NCI-H526 treated with DMSO at 0.1 percent for 48 hours (cell line): ENCODE results near the gene SEMA3C.

ENCODE experiments used
- DNase-seq: peaks from one replicate; lab custom pipeline; 2025; lab: John Stamatoyannopoulos, UW

The SEMA3C gene

DNA sequence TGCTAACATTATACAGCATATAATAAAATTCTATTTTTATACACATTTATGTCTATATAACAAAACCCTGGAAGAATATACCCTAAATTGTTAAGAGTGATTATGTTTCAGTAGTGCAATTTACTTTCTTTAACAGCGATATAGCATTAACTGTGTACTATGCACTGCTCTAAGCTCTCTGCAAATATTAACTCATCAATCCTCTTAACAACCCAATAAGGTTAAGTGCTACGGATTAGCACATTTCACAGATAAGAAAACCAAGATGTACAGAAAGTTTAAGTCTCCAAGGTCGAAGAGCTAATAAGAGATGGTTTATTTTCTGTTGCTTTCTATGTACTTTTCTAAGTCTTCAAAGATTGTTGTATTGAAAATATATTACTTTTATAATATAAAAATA is 95.8 kb downstream of the SEMA3C start:
- no peak for DNase-seq

DNA sequence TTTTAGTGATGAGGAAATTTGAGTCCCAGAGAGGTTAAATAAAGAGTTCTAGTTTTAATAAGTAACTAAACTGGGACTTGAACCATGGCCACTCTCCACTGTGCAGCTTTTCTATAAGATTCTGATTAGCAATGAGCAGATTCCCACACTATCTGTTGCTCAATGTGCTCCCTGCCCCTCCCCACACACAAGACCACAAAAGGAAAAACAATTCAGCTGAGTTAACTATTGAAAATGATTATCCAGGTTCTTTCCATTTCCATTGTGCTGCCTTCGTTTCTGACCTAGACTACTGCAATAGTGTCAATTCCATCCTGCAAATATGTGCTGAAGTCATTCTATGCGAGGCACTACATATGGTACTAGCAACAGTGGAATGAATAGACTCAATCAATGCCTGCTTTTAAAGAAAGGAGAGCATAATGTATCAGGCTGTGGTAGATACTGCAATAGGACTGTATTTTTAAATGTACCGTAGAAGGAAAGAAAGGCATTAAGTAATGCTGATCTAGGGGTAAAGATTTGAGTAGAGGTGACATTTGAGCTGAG is 97.0 kb downstream of the SEMA3C start:
- DNase-seq = no peak

DNA sequence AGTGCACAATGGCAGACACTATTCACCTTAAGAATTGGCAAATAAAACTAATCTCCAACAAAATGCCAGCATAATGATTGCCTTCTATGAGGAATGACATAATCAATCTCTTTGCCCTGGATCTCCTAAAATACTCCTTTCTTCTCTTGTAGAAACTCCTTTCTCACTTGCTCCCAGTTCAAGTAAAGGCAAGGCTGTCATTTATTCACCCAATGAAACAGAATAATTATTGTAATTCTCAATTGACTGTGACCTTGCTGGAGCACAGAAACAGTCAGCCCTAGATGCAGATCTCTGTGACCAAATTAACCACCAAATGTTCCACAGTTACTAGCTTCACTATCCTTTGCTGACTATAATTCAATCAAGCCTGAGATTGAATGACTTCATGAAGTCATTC is 99.3 kb downstream of the SEMA3C start:
- DNase-seq = no peak

DNA sequence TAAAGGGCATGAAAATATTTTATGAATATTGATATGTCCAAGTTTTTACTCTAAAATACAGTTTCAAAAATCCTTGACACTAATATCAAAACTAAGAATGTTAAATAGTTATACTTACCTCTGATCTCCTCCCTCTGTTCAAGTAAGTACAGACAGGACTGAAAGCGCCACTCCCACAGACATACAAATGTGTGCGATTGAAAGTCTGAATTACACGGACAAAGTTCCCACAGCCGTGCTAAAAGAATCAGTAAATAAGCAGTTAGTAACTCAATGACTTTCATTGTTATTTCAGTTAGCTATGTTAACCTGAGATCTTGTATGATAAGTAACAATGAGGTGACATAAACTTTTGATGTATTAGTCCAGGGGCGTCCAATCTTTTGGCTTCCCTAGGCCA is 100.7 kb downstream of the SEMA3C start:
- no peak for DNase-seq

DNA sequence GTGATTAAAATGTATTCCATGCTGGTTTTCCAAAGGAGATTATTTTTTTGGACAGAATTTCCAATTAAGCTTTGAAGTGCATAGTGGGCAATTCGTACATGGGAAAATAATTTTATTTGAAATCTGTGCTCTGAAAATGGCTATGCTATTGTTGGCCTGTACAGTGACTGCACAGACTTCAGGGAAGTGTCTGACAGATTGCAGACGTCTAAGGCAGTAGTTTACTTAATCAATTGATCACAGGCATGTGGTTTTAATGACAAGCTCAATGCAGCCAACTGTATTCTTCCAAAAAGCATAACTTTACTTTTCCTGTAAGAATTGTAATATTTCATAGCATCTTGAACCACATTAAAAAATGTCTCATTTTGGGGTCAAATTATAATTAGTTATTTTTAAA is 102.0 kb downstream of the SEMA3C start:
- DNase-seq = no peak

DNA sequence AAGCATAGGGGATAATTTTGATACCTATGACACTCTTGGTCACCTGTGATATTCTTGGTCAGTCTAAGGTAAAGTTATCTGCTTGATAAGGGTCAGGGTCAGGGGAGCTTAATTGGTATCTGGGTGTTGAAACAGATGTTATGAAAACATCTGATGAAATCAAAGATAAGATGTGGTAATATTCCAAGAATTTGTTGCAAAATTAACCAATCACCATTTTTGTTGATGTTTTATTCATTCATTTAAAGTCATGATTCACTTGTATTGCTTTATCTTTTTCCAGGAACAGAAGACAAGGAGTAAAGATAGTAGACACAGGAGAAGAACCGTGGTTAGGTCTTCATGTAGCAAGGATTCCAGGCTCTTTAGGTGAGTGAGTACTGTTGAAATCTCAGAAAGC is 103.1 kb downstream of the SEMA3C start:
- no peak for DNase-seq

DNA sequence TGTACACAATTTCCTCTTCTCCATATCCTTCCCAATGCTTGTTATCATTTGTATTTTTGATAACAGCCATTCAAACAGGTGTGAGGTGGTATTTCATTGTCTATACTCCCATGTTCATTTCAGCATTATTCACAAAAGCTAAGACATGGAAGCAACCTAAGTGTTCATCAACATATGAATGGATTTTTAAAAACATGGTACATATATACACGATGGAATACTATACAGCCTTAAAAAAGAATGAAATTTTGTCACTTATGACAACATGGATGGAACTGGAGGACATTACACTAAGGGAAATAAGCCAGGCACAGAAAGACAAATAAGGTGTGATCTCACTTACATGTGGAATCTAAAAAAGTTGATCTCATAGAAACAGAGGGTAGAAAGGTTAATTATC is 109.3 kb downstream of the SEMA3C start:
- no peak for DNase-seq

DNA sequence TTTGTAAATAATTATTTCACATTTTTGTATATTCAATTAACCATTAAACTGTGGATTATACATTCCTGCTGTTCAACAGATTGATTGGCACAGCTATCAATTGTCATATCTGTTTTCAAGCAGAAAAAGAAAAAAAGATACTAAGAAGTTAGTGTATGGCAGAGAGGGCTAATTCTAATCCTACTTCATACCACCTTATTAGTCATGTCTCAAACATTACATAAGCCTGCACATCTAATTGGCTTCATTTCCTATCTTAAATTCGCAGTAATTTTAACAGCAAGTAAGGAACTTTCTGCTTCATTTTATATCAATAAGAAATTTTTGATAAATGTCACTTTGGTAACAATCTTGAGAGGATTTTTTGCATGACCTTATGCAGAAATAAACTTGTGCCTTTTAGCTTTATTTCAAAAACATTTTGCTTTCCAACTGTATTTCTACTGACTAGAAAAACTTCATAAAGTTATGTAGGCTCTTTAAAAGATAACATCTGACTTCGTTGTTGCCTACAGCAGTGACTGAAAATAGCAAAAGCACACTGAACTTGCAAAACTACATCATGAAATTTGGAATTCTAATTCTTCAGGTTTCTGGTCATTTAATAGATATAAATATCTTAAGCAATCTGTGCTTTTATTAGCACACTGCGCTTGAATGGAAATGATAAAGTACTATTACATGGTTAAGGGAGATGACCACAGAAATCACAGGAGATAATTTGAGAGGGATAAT is 111.5 kb downstream of the SEMA3C start:
- no peak for DNase-seq

DNA sequence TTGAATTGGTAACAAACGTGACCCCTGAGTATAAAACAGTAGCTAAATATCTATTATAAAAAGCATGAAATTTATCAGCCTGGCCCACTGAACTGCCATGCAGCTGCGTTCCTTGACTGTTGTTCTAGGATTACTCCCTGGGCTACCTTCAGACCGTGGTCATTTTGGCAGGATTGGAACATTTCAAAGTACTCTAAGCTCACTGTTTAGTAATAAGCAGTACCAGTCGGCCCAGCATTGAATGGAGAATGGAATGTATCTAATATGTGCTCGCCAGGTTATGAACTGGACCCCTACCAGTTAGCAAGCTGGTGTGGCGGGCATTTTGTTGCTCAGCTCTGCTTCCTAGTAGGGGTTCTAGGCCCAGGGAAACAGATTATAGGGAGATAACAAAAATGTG is 112.2 kb downstream of the SEMA3C start:
- no peak for DNase-seq

DNA sequence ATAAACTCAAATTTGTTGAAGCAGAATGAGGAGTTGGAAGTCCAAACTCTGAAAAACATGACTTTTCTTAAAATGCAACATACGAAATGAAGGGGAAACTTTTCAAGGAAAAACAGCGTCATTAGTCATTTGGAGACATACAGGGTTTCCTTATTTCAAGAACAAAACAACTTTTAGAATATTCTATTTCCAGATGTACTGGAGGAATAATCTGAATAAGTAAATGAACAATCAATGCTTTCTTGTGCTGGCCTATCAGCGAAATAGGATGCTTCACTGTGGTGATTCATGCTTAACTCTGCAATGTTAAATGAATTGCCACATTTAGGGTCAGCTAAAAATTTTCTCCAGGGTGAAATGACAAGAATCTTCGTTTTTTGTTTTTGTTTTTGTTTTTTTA is 114.3 kb downstream of the SEMA3C start:
- DNase-seq = no peak

DNA sequence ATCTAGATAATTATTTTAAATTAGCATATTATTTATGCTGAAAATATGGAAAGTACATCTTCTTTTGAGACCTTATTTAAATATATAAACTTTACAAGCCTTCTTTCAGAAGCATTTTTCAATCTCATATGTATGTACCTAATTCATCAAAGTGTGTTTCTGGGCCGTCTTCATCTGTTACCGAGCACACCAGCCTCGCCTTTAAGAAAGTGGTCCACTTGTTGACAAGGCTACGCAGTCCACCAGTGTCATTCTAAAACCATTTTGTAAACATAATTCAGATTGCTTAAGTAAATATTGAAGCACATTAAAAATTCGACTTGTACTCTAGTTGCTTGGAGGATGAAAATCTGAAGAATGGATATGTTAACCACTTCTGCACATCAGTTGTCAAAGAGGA is 116.3 kb downstream of the SEMA3C start:
- DNase-seq = no peak

DNA sequence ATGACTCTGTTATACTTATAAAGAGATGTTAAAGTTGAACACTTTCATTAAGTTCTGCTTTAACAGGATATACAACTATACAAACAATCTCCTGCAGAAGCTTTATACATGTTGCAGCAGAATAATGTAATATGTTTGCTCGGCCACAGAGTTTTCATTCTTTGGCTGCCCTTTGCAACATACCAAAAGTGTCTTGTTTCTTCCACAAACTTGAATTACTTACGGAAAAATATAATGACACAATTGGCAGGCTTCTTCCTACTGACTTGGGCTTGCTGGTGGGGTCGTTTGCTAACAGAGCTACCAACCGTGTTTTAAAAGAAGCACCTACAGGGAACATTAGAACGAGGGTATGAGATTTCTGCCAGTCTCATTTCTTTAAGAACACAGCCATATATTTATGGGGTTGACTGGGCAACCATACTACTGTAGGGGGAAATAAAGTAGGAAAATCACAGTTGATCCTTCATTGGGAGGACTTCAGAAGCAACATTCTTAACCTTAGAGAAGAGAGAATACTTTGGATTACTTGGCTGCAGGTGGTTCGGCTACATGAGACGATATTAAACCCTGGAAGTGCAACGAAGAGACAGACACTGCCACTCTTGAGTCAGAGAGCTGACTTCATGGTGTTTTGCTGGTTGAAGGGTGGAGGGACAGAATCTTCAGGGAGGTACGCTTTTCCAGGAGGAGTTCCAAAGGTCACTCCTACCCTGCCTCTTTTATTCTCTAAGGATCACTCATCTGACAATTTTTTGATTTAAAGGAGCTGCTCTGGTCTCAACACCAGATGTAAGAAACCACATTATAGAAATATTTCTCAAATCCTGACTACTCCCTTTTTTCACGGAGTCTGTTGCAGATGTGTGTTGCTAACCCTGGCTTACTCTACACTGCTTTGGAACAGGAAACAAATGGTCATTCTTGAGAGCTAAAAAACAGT is 123.9 kb downstream of the SEMA3C start:
- DNase-seq = no peak

DNA sequence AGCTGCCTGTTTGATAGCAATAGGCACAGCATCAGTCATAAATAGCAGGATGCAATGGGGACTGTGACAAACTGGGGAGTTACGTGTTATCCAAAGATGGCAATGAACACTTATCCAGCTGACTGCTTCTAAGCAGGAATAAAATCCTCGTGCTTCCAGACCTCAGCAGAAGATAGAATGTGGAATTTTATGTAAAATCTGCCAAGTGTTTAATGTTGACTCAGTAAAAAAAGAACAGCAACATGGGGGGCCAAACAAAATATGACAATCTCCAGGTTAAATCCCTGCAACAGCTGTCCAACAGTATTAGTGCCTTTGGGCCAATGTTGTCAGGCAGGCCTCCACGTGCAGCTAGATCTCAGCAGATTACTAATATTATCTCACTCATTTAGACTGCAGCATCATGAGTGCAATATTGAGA is 127.3 kb downstream of the SEMA3C start:
- DNase-seq = no peak

DNA sequence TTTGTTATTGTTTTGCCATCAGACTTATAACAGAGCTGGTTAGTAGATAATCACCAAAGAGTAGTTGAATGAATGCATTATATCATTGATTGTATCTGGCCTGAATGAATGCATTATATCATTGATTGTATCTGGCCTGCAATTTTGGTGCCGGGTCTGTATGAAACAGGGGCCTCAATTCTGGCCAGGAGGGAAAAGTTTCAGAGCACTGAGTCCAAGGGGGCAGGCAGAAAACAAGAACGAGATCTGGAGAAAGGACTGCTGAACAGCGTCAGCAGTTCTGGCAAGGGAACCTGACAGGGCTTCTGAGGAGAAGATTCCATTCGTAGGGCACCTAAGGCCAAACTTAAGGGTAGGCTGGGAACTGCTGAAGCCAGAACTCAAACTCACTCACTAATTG is 128.0 kb downstream of the SEMA3C start:
- DNase-seq = no peak

DNA sequence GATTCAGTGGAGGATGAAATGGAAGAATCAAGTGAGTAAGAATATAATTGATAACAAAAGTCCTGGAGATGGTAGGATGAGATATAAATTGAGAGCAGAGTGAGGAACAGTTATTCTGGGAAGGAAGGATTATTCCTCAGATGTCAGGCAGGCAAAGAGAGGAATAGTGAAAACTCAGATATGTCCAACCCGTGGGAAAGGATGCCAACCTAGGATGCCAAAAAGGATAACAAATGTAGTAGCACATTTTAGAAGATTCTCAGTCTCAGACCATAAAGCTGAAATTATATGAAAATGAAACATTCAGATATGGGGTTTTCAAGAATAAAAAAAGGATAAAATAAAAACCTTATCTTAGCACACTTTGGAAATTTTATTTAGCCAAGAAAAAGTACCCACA is 131.1 kb downstream of the SEMA3C start:
- no peak for DNase-seq

DNA sequence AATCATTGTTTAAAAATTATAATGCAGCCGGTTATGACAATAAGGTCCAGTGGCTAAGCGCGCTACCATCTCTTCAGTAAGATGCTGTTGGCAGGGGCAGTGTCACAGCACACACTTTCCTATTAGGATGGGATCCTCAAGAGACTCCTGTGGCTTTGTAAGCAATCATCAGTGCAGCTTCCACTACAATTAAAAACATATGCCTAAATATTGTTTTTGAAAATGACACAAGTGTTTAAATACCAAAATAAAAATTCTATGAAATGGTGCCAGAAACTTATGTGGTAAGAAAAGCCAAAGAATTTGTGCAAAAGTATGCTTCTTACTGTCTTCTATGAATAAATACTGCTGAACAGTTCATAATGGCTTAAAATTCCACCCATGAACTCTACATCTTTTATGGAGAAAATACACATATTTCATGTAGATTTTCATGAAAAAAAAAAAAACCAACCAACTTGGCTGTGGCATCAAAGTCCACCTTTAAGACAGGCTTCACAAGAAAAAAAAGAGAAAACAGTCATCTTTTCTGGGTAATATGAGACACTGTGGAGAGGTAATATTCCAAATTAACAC is 132.8 kb downstream of the SEMA3C start:
- no peak for DNase-seq

DNA sequence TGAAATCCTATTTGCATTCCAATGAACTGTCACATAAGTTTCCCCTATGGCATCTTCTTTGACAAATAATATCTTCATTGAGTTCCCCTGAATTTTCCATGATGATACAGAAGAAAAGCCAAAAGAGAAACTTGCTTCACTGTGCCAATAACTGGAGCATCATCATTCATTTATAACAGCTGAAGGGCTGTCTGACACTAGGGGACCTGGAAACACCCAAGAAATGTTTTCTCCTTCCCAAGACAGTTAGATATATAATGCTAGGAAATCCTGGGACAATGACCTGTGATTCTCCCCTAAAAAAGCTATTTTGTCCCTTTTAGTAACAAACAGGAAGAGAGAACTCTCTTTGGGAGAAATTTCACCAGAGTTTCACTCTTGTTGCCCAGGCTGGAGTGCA is 133.6 kb downstream of the SEMA3C start:
- DNase-seq = no peak

DNA sequence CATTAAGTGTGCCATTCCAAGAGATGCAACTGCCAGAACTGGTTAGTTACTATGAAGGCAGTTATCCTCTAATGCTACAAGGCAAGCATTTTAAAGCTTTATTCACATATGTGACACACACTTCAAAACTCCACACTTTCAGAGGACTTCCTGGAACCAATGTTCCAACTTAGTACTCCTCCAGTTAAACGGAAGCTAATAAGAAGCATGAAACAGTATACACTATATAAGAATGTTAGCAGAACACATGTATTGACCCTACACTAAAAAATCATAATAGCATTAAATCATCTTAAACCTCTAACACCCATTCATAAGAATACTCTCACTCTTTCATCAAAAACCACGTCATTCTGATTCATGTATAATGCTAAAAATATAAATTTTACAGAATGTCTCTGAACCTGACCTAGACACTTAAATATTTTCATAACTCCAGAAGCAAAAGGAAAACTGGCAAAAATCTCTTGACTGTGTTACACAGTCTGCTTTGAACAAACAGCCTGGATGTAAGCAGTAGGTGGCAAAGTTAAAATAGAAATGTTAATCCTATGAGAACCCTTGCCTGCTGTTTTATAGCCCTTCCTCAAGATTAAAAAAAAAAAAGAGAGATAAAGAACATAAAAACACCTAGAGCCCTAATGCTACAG is 135.0 kb downstream of the SEMA3C start:
- no peak for DNase-seq

DNA sequence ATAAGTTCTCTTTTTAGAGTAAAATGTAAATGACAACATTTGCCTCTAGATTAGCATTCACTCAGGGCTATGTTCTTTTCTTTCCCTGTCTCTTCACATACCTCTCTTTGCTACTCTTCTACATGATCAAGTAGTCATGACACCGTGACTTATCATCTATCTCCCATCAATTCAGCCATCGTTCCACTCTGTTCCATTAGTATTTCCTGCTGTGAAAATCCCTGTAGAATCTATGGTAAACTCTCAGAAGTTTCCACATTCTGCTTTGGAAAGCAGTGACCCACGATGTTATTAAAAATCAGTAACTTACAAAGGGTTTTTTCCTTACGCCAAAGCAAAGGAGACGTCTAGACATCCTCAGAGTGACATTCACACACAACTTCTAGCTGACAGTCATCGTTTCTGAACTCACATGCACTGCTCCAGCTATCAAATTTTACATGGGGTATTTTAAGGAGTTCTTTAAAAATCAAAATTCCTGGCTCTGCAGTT is 135.6 kb downstream of the SEMA3C start:
- DNase-seq = no peak

DNA sequence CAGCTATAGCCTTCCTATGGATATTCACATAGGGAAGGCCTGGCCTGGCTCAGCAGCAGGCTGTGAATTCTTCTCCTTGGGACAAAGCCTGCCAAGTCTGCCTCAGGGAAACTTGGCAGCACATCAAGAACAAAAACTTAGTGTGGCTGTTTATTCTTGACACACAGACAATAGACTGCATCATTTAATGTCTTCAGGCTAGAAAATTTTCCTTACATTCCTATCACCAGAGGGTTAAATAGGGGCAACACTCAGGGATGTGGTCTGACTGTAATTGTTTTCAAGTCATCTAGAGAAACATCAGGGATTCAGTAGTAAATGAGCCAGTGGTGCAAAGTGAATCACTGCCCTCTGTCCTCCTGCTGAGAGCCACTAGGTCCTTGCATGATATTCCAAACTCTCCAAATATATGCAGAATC is 137.3 kb downstream of the SEMA3C start:
- DNase-seq = no peak

DNA sequence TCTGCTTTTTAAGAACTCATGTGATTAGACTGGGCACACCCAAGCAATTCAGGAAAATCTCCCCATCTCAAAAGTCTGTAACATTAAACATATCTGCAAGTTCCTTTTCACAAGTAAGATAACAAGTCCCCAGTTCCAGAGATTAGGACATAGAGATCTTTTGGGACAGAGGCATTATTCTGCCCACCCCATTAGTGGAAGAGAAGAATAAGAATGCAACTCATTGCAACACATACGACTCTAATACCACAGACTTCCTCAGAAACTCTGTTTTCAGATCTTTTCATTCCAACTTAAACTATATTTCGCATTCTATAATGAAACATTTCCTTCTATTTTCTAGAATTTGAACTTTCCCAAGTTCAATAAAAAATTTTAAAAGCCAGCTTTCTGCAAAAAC is 137.7 kb downstream of the SEMA3C start:
- no peak for DNase-seq

DNA sequence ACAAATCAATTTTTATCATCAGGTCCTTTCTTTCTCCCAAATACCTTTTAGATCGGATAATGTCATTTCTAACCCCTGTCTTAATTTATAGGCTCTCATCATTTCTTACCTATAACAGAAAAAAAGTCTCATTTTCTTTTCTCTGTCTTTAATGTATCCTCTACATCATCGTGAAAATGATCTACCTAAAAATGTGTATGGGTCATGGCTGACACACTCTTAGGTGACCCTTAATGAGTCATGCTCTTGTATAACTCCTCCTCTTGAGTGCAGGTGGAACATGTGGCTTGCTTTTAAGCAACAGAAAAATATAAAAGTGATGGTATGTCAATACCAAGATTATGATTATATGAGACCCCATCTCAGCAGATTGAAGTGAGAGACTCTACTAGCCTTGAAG is 139.4 kb downstream of the SEMA3C start:
- no peak for DNase-seq
